IMR-90 (cell line): Measurements from ENCODE around the gene HIF1A. TPM values are rescaled to one million over a fixed set of nuclear protein-coding genes. Genes with fewer than 3 reads are reported as not detected.

Source experiments
- ATAC-seq: fragments of 200-7000 bp; cut with Tn5 transposase; 2 replicates; pipeline ENCODE4 v1.9.1; 2020; ENCODE audit warnings: low read depth, mild to moderate bottlenecking, moderate library complexity
- BruUV-seq: library from RNA; stranded (reverse); fragments of 400-500 nt; replicated peaks from 2 replicates; lab custom pipeline; 2021; lab: Mats Ljungman, UMichigan
- CTCF ChIA-PET: fragments of 300-600 bp; formaldehyde crosslinking; extraction: SDS; loops from one replicate; lab custom pipeline; 2021; ENCODE audit warnings: antibody characterized with exemption; lab: Yijun Ruan, JAX
- POLR2A ChIA-PET: fragments of 300-600 bp; sonication (Branson Sonifier 250); formaldehyde crosslinking; loops from one replicate; lab custom pipeline; 2022; ENCODE audit warnings: antibody characterized with exemption; ENCODE audit not compliant: unreplicated experiment; lab: Charles Lee
- DNase-seq: peaks from one replicate; pipeline ENCODE4 v3.0.0; 2013
- H2AFZ ChIP-seq: replicated peaks from 2 replicates; pipeline ENCODE3; 2013; ENCODE audit warnings: low read length, mild to moderate bottlenecking; ENCODE audit not compliant: poor library complexity
- H2AK5ac ChIP-seq: 2 replicates; pipeline ENCODE4 v1.6.1; 2013; ENCODE audit warnings: low read depth, low read length, inconsistent platforms
- H2AK9ac ChIP-seq: replicated peaks from 2 replicates; pipeline ENCODE3; 2013; ENCODE audit warnings: mild to moderate bottlenecking, low read depth, low read length, moderate library complexity; ENCODE audit not compliant: poor library complexity
- H2BK120ac ChIP-seq: 2 replicates; pipeline ENCODE4 v1.6.1; 2013; ENCODE audit warnings: low read depth, low read length, inconsistent platforms
- H2BK15ac ChIP-seq: 3 replicates; pipeline ENCODE4 v1.6.1; 2013; ENCODE audit warnings: low read depth, low read length, inconsistent platforms
- H2BK20ac ChIP-seq: 2 replicates; pipeline ENCODE4 v1.6.1; 2013; ENCODE audit warnings: low read depth, mild to moderate bottlenecking, inconsistent platforms, low read length, moderate library complexity
- H2BK5ac ChIP-seq: 2 replicates; pipeline ENCODE4 v1.6.1; 2013; ENCODE audit warnings: mild to moderate bottlenecking, low read depth, low read length, inconsistent platforms; ENCODE audit not compliant: poor library complexity, severe bottlenecking
- H3K14ac ChIP-seq: replicated peaks from 2 replicates; pipeline ENCODE4 v1.6.1; 2013; ENCODE audit warnings: low read depth, low read length, inconsistent platforms
- H3K18ac ChIP-seq: 2 replicates; pipeline ENCODE4 v1.6.1; 2013; ENCODE audit warnings: low read depth, low read length, control low read depth
- H3K23ac ChIP-seq: 2 replicates; pipeline ENCODE4 v1.6.1; 2013; ENCODE audit warnings: low read depth, low read length, inconsistent platforms
- H3K27ac ChIP-seq: 2 replicates; pipeline ENCODE4 v1.5.1; 2013; ENCODE audit warnings: mild to moderate bottlenecking, control low read depth, low read length; ENCODE audit not compliant: insufficient read depth
- H3K27me3 ChIP-seq: 2 replicates; pipeline ENCODE4 v1.6.1; 2013; ENCODE audit warnings: low read length; ENCODE audit not compliant: control insufficient read depth, insufficient read depth
- H3K36me3 ChIP-seq: 2 replicates; pipeline ENCODE4 v1.6.1; 2013; ENCODE audit warnings: low read length, mixed read lengths; ENCODE audit not compliant: control insufficient read depth, insufficient read depth
- H3K4ac ChIP-seq: 2 replicates; pipeline ENCODE4 v1.6.1; 2013; ENCODE audit warnings: low read depth, low read length, inconsistent platforms
- H3K4me1 ChIP-seq: 2 replicates; pipeline ENCODE4 v1.6.1; 2013; ENCODE audit warnings: low read length, mixed read lengths; ENCODE audit not compliant: control insufficient read depth, insufficient read depth
- H3K4me2 ChIP-seq: 2 replicates; pipeline ENCODE4 v1.6.1; 2013; ENCODE audit warnings: low read depth, mild to moderate bottlenecking, control low read depth, low read length, moderate library complexity
- H3K4me3 ChIP-seq: 2 replicates; pipeline ENCODE4 v1.5.1; 2013; ENCODE audit warnings: low read depth, mild to moderate bottlenecking, control low read depth, low read length, moderate library complexity; ENCODE audit not compliant: insufficient read depth
- H3K56ac ChIP-seq: 2 replicates; pipeline ENCODE4 v1.6.1; 2013; ENCODE audit warnings: low read length, inconsistent platforms; ENCODE audit not compliant: insufficient read depth; ENCODE audit errors: extremely low read depth
- H3K79me1 ChIP-seq, 2 experiments: 2 replicates each; pipeline ENCODE4 v1.6.1; 2013; ENCODE audit warnings: low read length in 2 of 2, inconsistent platforms in 1 of 2, low read depth in 1 of 2
- H3K9ac ChIP-seq: 2 replicates; pipeline ENCODE4 v1.6.1; 2013; ENCODE audit warnings: low read depth, low read length, control low read depth
- H3K9me1 ChIP-seq: 2 replicates; pipeline ENCODE4 v1.6.1; 2013; ENCODE audit warnings: low read length, inconsistent platforms; ENCODE audit not compliant: insufficient read depth
- H3K9me3 ChIP-seq: 2 replicates; pipeline ENCODE4 v1.6.1; 2013; ENCODE audit warnings: low read length; ENCODE audit not compliant: control insufficient read depth, insufficient read depth
- H4K20me1 ChIP-seq: 2 replicates; pipeline ENCODE4 v1.6.1; 2013; ENCODE audit warnings: low read length, inconsistent platforms; ENCODE audit not compliant: insufficient read depth
- H4K5ac ChIP-seq: 2 replicates; pipeline ENCODE4 v1.6.1; 2013; ENCODE audit warnings: mild to moderate bottlenecking, low read depth, low read length, control low read depth
- H4K8ac ChIP-seq, 2 experiments: 2 replicates each; pipeline ENCODE4 v1.6.1; 2013; ENCODE audit warnings: low read depth in 2 of 2, low read length in 2 of 2, control low read depth in 1 of 2, inconsistent platforms in 1 of 2
- H4K91ac ChIP-seq: 2 replicates; pipeline ENCODE4 v1.6.1; 2013; ENCODE audit warnings: low read depth, low read length, inconsistent platforms; ENCODE audit not compliant: insufficient read depth
- CEBPB ChIP-seq: IDR thresholded peaks from 2 replicates; pipeline ENCODE4 v1.6.1; 2012; ENCODE audit warnings: low read depth, low read length, improper control_type of control experiment
- CHD1 ChIP-seq: IDR thresholded peaks from 2 replicates; pipeline ENCODE4 v1.6.1; 2012; ENCODE audit warnings: low read depth, low read length, improper control_type of control experiment
- MXI1 ChIP-seq: IDR thresholded peaks from 2 replicates; pipeline ENCODE4 v1.6.1; 2012; ENCODE audit warnings: low read depth, mild to moderate bottlenecking, low read length, moderate library complexity, borderline replicate concordance
- WGBS, 2 experiments: methylation state at CpG; one replicate each; pipeline versions ENCODE4 v1.1.5 to v1.1.7; 2013; ENCODE audit warnings: missing lambda C conversion rate in 2 of 2; ENCODE audit not compliant: insufficient read length in 1 of 2; ENCODE audit errors: extremely low coverage in 2 of 2; 5-methylcytosine and 5-hydroxymethylcytosine counted together
- dilution Hi-C: fragments of 300-500 bp; cut with HindIII; formaldehyde crosslinking; loops from one replicate; pipeline ENCODE4 v1.14.3; 2018; ENCODE audit warnings: low sequenced_read_pairs; ENCODE audit not compliant: unreplicated experiment
- in situ Hi-C: fragments of 300-500 bp; cut with MboI; formaldehyde crosslinking; loops from 3 replicates; pipeline ENCODE4 v1.14.3; 2019; ENCODE audit warnings: low sequenced_read_pairs, inconsistent platforms, mixed read lengths
- intact Hi-C: fragments of 100-400 bp; cut with micrococcal nuclease; formaldehyde crosslinking; loops from 2 replicates; pipeline ENCODE4 v1.10.0; 2022
- polyA plus RNA-seq, 3 experiments: library from polyadenylated mRNA; depleted of rRNA; stranded (reverse); fragments of >200 nt; gene quantifications; 2 replicates each; pipeline ENCODE4 v1.2.3, GENCODE V29; 2012; ENCODE audit warnings: low replicate concordance in 1 of 3
- total RNA-seq: library from RNA; depleted of rRNA; stranded (reverse); fragments of >200 nt; gene quantifications from 2 replicates; pipeline ENCODE4 v1.2.3, GENCODE V29; 2012

Gene HIF1A
- total and polyA plus RNA-seq, 2 of the 4 experiments (the other 2 are of a cell fraction) = 128 to 301 TPM

- dilution Hi-C loops = no loop called here
- peaks cover 35% of the 10 kb centered on the region for H3K36me3 ChIP-seq
Measured at GRCh38 chr14:61774861-61775260, 79.5 kb downstream of the HIF1A start.

More at GRCh38 chr14:61774861-61775260, 79.5 kb downstream of the HIF1A start:
- no peak overlapping the region for H2BK120ac ChIP-seq
- no peak overlapping the region for H2BK15ac ChIP-seq
- no TSS peak for BruUV-seq
- H3K4ac ChIP-seq = no peak overlapping the region
- peaks cover 3% of the 10 kb centered on the region; the same call in 1 of the 2 replicates for H3K9me1 ChIP-seq
- H2AFZ ChIP-seq = no peak overlapping the region
- H3K4me1 ChIP-seq = no peaks in the 10 kb centered on the region
- no peak overlapping the region for H3K18ac ChIP-seq
- H2BK5ac ChIP-seq = no peak overlapping the region
- 100% methylated on average over 1 of the region's 1 CpG; no CpG with 5 or more reads in 1 of the 2 experiments for WGBS, 2 experiments
- H3K9me3 ChIP-seq = no peaks in the 10 kb centered on the region
- no peak overlapping the region for H3K4me3 ChIP-seq
- no peak overlapping the region for H4K8ac ChIP-seq
- no peaks in the 10 kb centered on the region for H3K27me3 ChIP-seq
- H3K23ac ChIP-seq = no peak overlapping the region
- no peak overlapping the region; the same call in 1 of the 2 replicates for H3K56ac ChIP-seq
- H3K4me2 ChIP-seq = no peak overlapping the region
- ATAC-seq = no peak
- H2AK5ac ChIP-seq = no peak overlapping the region
- H2AK9ac ChIP-seq = no peak overlapping the region
- no peak overlapping the region for H4K5ac ChIP-seq
- peak; percentile 18 for DNase-seq
- H4K91ac ChIP-seq = no peak overlapping the region
- H4K20me1 ChIP-seq = no peaks in the 10 kb centered on the region
- H3K14ac ChIP-seq = no peak overlapping the region
- no peak overlapping the region for H3K9ac ChIP-seq
- intact Hi-C loops (no loop called here), in situ Hi-C loops (no loop called here)
- peaks cover 6 to 14% of the 10 kb centered on the region in 2 experiments; a peak in 2 of 4 replicates for H3K79me1 ChIP-seq
- ChIA-PET POLR2A (no interaction called here), CTCF (no interaction called here)
- TF ChIP-seq MXI1 (no peak), CHD1 (no peak), CEBPB (peak; percentile 22; the same call in 1 of the 2 replicates)
- H3K27ac ChIP-seq = no peak overlapping the region
- H2BK20ac ChIP-seq = no peak overlapping the region
